ENCODE measurements around the gene NECAB2.

GRCh38 chr16:84040823-84041820 lies 73.1 kb downstream of the NECAB2 start:
- no peak for TF ChIP-seq CTCF (optimal IDR thresholded peaks at IDR 0.05 in 1 of 3, IDR thresholded peaks at IDR 0.05 in 1 of 3, conservative IDR thresholded peaks at IDR 0.05 in 1 of 3; ENCODE audit: extremely low read depth in 1 of 3, insufficient read depth in 2 of 3, low read length in 3 of 3)
- peak; percentile 58 for TF ChIP-seq EZH2 (IDR thresholded peaks at IDR 0.05; ENCODE audit: low read length)

Data from keratinocyte (primary cell).